ENCODE results near the gene ALPI. TPM values are rescaled to one million over a fixed set of nuclear protein-coding genes. Genes with fewer than 3 reads are reported as not detected.

ALPI gene
- total RNA-seq, 1 experiment from 2014 or later, result 0.10 TPM

Other genes starting within 250 kb of the ALPI start
- 0.15 and 0.69 TPM in 2 replicates for gene ALPP, start 77.4 kb upstream of the ALPI start, total RNA-seq (2014; rRNA removed; shearing (Covaris generic))
- gene ALPG, start 49.3 kb upstream of the ALPI start, total RNA-seq (2014; rRNA removed; shearing (Covaris generic)), result 0.21 and 0.89 TPM in 2 replicates
- 12.5 and 17.2 TPM in 2 replicates for gene ECEL1, start 31.7 kb downstream of the ALPI start, total RNA-seq (2014; rRNA removed; shearing (Covaris generic))
- not detected in 2 replicates for gene PRSS56, start 64.2 kb downstream of the ALPI start, total RNA-seq (2014; rRNA removed; shearing (Covaris generic))
- not detected in 2 replicates for gene CHRND, start 70.0 kb downstream of the ALPI start, total RNA-seq (2014; rRNA removed; shearing (Covaris generic))
- not detected in 2 replicates for gene CHRNG, start 83.5 kb downstream of the ALPI start, total RNA-seq (2014; rRNA removed; shearing (Covaris generic))
- 5.0 and 8.0 TPM in 2 replicates for gene TIGD1, start 94.4 kb downstream of the ALPI start, total RNA-seq (2014; rRNA removed; shearing (Covaris generic))
- 64.6 and 65.3 TPM in 2 replicates for gene EIF4E2, start 94.5 kb downstream of the ALPI start, total RNA-seq (2014; rRNA removed; shearing (Covaris generic))
- 3.8 and 4.3 TPM in 2 replicates for gene EFHD1, start 177.5 kb downstream of the ALPI start, total RNA-seq (2014; rRNA removed; shearing (Covaris generic))
- gene GIGYF2, start 241.2 kb downstream of the ALPI start, total RNA-seq (2014; rRNA removed; shearing (Covaris generic)), result 34.5 and 56.1 TPM in 2 replicates